Activated T-helper 17 cell treated with anti-CD3 and anti-CD28 coated beads, Interleukin-2, amount 50 U/mL, for 72 hours (primary cell): ENCODE results near the gene PNPLA5. TPM values are rescaled to one million over a fixed set of nuclear protein-coding genes. Genes with fewer than 3 reads are reported as not detected.

Experiments
- ATAC-seq: fragments of 150-1000 bp; cut with Tn5 transposase; replicated peaks from 2 replicates; pipeline ENCODE4 v1.10.0; 2021; ENCODE audit warnings: mild to moderate bottlenecking, moderate library complexity
- H3K27ac Mint-ChIP-seq: one replicate; pipeline ENCODE4 v1.8.0; 2022; ENCODE audit warnings: mixed read lengths
- H3K27me3 Mint-ChIP-seq: one replicate; pipeline ENCODE4 v1.8.0; 2022; ENCODE audit warnings: mixed read lengths
- H3K36me3 Mint-ChIP-seq: one replicate; pipeline ENCODE4 v1.8.0; 2022; ENCODE audit warnings: low read depth, mild to moderate bottlenecking, mixed read lengths
- H3K4me1 Mint-ChIP-seq: one replicate; pipeline ENCODE4 v1.8.0; 2022; ENCODE audit warnings: mixed read lengths
- H3K4me3 Mint-ChIP-seq: one replicate; pipeline ENCODE4 v1.8.0; 2022; ENCODE audit warnings: mild to moderate bottlenecking, mixed read lengths
- H3K9me3 Mint-ChIP-seq: one replicate; pipeline ENCODE4 v1.8.0; 2022; ENCODE audit warnings: mixed read lengths
- total RNA-seq, 2 donors: library from RNA; stranded (reverse); gene quantifications; one replicate each; pipeline ENCODE4 v1.2.3, GENCODE V29; 2022

The PNPLA5 gene
- total RNA-seq, 2 donors from 2014 or later = not detected

GRCh38 chr22:43833286-43834240, 58.2 kb downstream of the PNPLA5 start:
- Mint-ChIP-seq H3K4me3 (no peak overlapping the region), H3K36me3 (no peaks in the 10 kb centered on the region), H3K27ac (no peak overlapping the region), H3K9me3 (no peaks in the 10 kb centered on the region), H3K4me1 (no peaks in the 10 kb centered on the region), H3K27me3 (peaks cover 4% of the 10 kb centered on the region)
- ATAC-seq = no peak

GRCh38 chr22:43832393-43833265, 59.2 kb downstream of the PNPLA5 start:
- Mint-ChIP-seq H3K36me3 (no peaks in the 10 kb centered on the region), H3K4me1 (no peaks in the 10 kb centered on the region), H3K27ac (no peak overlapping the region), H3K27me3 (peaks cover 4% of the 10 kb centered on the region), H3K4me3 (no peak overlapping the region), H3K9me3 (no peaks in the 10 kb centered on the region)
- ATAC-seq = no peak

- Mint-ChIP-seq H3K4me1 (no peaks in the 10 kb centered on the region), H3K27me3 (peaks cover 8% of the 10 kb centered on the region), H3K4me3 (no peak overlapping the region), H3K36me3 (no peaks in the 10 kb centered on the region), H3K27ac (no peak overlapping the region), H3K9me3 (no peaks in the 10 kb centered on the region)
- ATAC-seq = no peak
Observed at GRCh38 chr22:43831561-43832392, 60.0 kb downstream of the PNPLA5 start.

GRCh38 chr22:43830931-43831560, 60.8 kb downstream of the PNPLA5 start:
- Mint-ChIP-seq H3K36me3 (no peaks in the 10 kb centered on the region), H3K9me3 (no peaks in the 10 kb centered on the region), H3K27me3 (peaks cover 8% of the 10 kb centered on the region), H3K4me1 (no peaks in the 10 kb centered on the region), H3K4me3 (no peak overlapping the region), H3K27ac (no peak overlapping the region)
- ATAC-seq = no peak

DNA sequence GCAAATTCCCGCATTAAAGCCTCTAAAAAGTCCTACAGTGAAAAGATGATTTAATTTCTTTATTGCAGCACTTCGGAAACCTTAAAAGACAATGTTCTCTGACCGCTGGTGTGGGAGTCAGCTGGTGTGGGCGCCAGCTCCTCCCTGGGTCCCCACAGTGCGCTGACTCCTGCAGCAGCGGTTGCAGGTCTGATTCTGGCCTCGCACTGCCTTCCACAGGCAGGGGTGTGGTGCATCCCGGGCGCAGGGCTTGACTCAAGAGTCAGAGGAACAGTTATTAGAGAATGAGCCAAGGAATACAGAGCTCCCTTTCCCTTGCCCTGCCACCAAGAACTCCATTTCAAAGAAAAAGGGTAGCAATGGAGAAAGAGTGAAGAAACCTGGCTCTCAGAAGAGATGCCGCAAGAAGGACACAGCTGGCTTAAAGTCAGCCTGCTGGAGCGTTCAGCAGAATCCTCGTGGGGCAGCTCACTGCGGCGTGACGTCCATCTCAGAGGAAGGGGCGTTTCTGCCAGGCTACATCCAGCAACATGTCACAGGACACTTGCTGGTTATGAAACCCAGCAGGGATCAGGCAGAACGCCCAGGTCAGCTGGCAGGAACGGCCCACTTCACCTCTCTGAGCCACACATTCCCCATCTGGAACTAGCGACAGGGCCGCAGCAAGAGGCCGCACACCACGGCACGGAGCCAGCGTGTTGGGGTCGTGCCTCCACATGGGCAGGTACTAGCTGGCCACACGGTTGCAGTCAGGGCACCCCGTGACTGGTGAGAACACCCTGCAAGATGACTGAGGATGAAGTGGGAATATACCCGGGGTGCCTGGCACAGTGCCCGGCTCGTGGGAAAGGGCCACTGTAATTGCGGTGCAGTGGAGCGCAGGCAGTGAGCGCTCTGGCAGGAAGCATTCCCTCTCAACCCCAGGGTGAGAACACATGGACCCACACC, 61.6 kb downstream of the PNPLA5 start:
- Mint-ChIP-seq H3K4me3 (no peak overlapping the region), H3K27ac (no peak overlapping the region), H3K4me1 (no peaks in the 10 kb centered on the region), H3K27me3 (peaks cover 16% of the 10 kb centered on the region), H3K9me3 (no peaks in the 10 kb centered on the region), H3K36me3 (no peaks in the 10 kb centered on the region)
- no peak for ATAC-seq

Other genes with a start within 250 kb of the PNPLA5 start
- gene EFCAB6, start 79.7 kb downstream of the PNPLA5 start, total RNA-seq = under 1 TPM in 1 of 2 donors, not detected in 1; 0.09 TPM
- under 1 TPM in 1 of 2 donors, not detected in 1; 0.11 TPM for gene SULT4A1, start 29.5 kb downstream of the PNPLA5 start, total RNA-seq
- gene PNPLA3, start 31.8 kb upstream of the PNPLA5 start, total RNA-seq = under 1 TPM; 0.13 to 0.16 TPM
- 10 to 100 TPM; 31.7 to 57.2 TPM for gene SAMM50, start 63.4 kb upstream of the PNPLA5 start, total RNA-seq
- gene PARVB, start 132.3 kb upstream of the PNPLA5 start, total RNA-seq = 10 to 100 TPM; 50.2 to 66.1 TPM